CD14-positive monocyte (primary cell): ENCODE data around the gene ARHGAP10. TPM values are rescaled to one million over a fixed set of nuclear protein-coding genes. Genes with fewer than 3 reads are reported as not detected.

Source experiments
- DNase-seq, 3 donors: peaks; one replicate each; pipeline ENCODE4 v3.0.0-alpha.2; 2011 to 2022
- H2AFZ ChIP-seq: 2 replicates; pipeline ENCODE4 v1.6.0; 2012; ENCODE audit warnings: mild to moderate bottlenecking, low read depth, low read length, inconsistent platforms; ENCODE audit not compliant: insufficient read depth, poor library complexity, severe bottlenecking
- H3K27ac ChIP-seq, 2 donors: 1 replicate in 1 of 2; 2 replicates in 1 of 2; pipeline ENCODE4 v1.5.1; 2012 to 2013; ENCODE audit warnings: low read length in 2 of 2, control low read depth in 1 of 2, inconsistent platforms in 1 of 2, low read depth in 1 of 2, mild to moderate bottlenecking in 1 of 2
- H3K27me3 ChIP-seq, 2 donors: one replicate each; pipeline versions ENCODE4 v1.6.0 to v1.6.1; 2011 to 2013; ENCODE audit warnings: low read length in 2 of 2; ENCODE audit not compliant: control insufficient read depth in 2 of 2, insufficient read depth in 2 of 2
- H3K36me3 ChIP-seq, 2 donors: replicated peaks in 1 of 2; 1 replicate in 1 of 2; 2 replicates in 1 of 2; pipeline versions ENCODE4 v1.5.1 to v1.6.1; 2012 to 2013; ENCODE audit warnings: low read length in 2 of 2, control low read depth in 1 of 2, inconsistent platforms in 1 of 2, mild to moderate bottlenecking in 1 of 2; ENCODE audit not compliant: insufficient read depth in 2 of 2, control insufficient read depth in 1 of 2
- H3K4me1 ChIP-seq, 2 donors: 1 replicate in 1 of 2; 2 replicates in 1 of 2; pipeline versions ENCODE4 v1.5.1 to v1.6.1; 2012 to 2013; ENCODE audit warnings: low read length in 2 of 2, control low read depth in 1 of 2, inconsistent platforms in 1 of 2, mild to moderate bottlenecking in 1 of 2, moderate library complexity in 1 of 2; ENCODE audit not compliant: insufficient read depth in 2 of 2, control insufficient read depth in 1 of 2
- H3K4me2 ChIP-seq: replicated peaks from 2 replicates; pipeline ENCODE3; 2012; ENCODE audit warnings: low read length, moderate library complexity, mild to moderate bottlenecking; ENCODE audit not compliant: poor library complexity, severe bottlenecking; ENCODE audit errors: extremely low read depth
- H3K4me3 ChIP-seq, 3 experiments: fragments of 200-600 bp in 1 of 3; sonication (generic) in 1 of 3; replicated peaks in 1 of 3; 1 replicate in 2 of 3; 2 replicates in 1 of 3; pipeline ENCODE4 v1.5.1; 2011 to 2013; ENCODE audit warnings: low read length in 3 of 3, mild to moderate bottlenecking in 3 of 3, control low read depth in 2 of 3, low read depth in 2 of 3, inconsistent platforms in 1 of 3, moderate library complexity in 1 of 3
- H3K79me2 ChIP-seq: 2 replicates; pipeline ENCODE4 v1.6.0; 2012; ENCODE audit warnings: mild to moderate bottlenecking, control low read depth, inconsistent platforms, low read length, moderate library complexity; ENCODE audit not compliant: insufficient read depth
- H3K9ac ChIP-seq: 2 replicates; pipeline ENCODE4 v1.6.0; 2017; ENCODE audit warnings: low read length, mild to moderate bottlenecking; ENCODE audit not compliant: insufficient read depth, poor library complexity, severe bottlenecking
- H3K9me3 ChIP-seq, 2 donors: replicated peaks in 1 of 2; 1 replicate in 1 of 2; 2 replicates in 1 of 2; pipeline versions ENCODE4 v1.5.1 to v1.6.1; 2012 to 2013; ENCODE audit warnings: low read length in 2 of 2, control low read depth in 1 of 2; ENCODE audit not compliant: control insufficient read depth in 1 of 2, insufficient read depth in 1 of 2
- H4K20me1 ChIP-seq: 2 replicates; pipeline ENCODE4 v1.6.0; 2012; ENCODE audit warnings: mild to moderate bottlenecking, low read length, control low read depth, moderate library complexity; ENCODE audit not compliant: insufficient read depth
- H3K27ac Mint-ChIP-seq, 7 donors: one replicate each; pipeline ENCODE4 v1.8.0; 2020; ENCODE audit warnings: mild to moderate bottlenecking in 7 of 7, mixed read lengths in 7 of 7, moderate library complexity in 6 of 7, inconsistent platforms in 2 of 7
- H3K27me3 Mint-ChIP-seq, 3 donors: one replicate each; pipeline ENCODE4 v1.8.0; 2021 to 2022; ENCODE audit warnings: low read depth in 3 of 3, mild to moderate bottlenecking in 3 of 3, mixed read lengths in 3 of 3, moderate library complexity in 3 of 3, inconsistent platforms in 1 of 3
- H3K36me3 Mint-ChIP-seq, 2 donors: one replicate each; pipeline ENCODE4 v1.8.0; 2020; ENCODE audit warnings: mixed read lengths in 2 of 2, inconsistent platforms in 1 of 2, mild to moderate bottlenecking in 1 of 2
- H3K4me1 Mint-ChIP-seq: one replicate; pipeline ENCODE4 v1.8.0; 2020; ENCODE audit warnings: mild to moderate bottlenecking, mixed read lengths
- H3K4me3 Mint-ChIP-seq, 2 donors: one replicate each; pipeline ENCODE4 v1.8.0; 2020; ENCODE audit warnings: mild to moderate bottlenecking in 2 of 2, mixed read lengths in 2 of 2, moderate library complexity in 1 of 2
- H3K9me3 Mint-ChIP-seq, 7 donors: one replicate each; pipeline ENCODE4 v1.8.0; 2020 to 2022; ENCODE audit warnings: mixed read lengths in 7 of 7, mild to moderate bottlenecking in 6 of 7, moderate library complexity in 6 of 7, inconsistent platforms in 2 of 7
- CTCF ChIP-seq: fragments of 200-600 bp; IDR thresholded peaks from one replicate; pipeline ENCODE4 v1.8.0; 2022; ENCODE audit warnings: antibody characterized with exemption, mild to moderate bottlenecking
- WGBS: methylation state at CpG from one replicate; pipeline ENCODE4 v1.1.5; 2013; ENCODE audit warnings: missing lambda C conversion rate; ENCODE audit not compliant: insufficient coverage; 5-methylcytosine and 5-hydroxymethylcytosine counted together
- intact Hi-C, 2 donors: fragments of 100-400 bp; cut with micrococcal nuclease; formaldehyde crosslinking; loops; one replicate each; pipeline versions ENCODE4 v1.15.0 to v1.15.1; 2023
- polyA plus RNA-seq, 3 donors: library from polyadenylated mRNA; depleted of rRNA in 1 of 3; unstranded in 2 of 3; stranded (reverse) in 1 of 3; fragments of 300-500 nt in 2 of 3; fragments of >200 nt in 1 of 3; fragmentation: Illumina TruSeq in 2 of 3; gene quantifications; 1 replicate in 2 of 3; 2 replicates in 1 of 3; pipeline ENCODE4 v1.2.3, GENCODE V29; 2012 to 2021

The ARHGAP10 gene
- polyA plus RNA-seq, 3 donors = 1.7 to 4.3 (median 3.0) TPM

GRCh38 chr4:147833741-147834140 is 101.9 kb downstream of the ARHGAP10 start:
- Histone ChIP-seq H4K20me1 (no peaks in the 10 kb centered on the region), H3K9me3 (no peaks in the 10 kb centered on the region), H2AFZ (no peak overlapping the region), H3K4me3 (no peak overlapping the region), H3K79me2 (no peaks in the 10 kb centered on the region), H3K4me1 (peaks cover 45 to 48% of the 10 kb centered on the region in 2 donors), H3K4me2 (no peak overlapping the region), H3K9ac (no peak overlapping the region), H3K27ac (peak overlapping the region in 1 of 2 donors; percentile 99), H3K36me3 (no peaks in the 10 kb centered on the region), H3K27me3 (no peaks in the 10 kb centered on the region)
- peaks cover 0 to 2% of the 10 kb centered on the region in 2 donors for H3K36me3 Mint-ChIP-seq
- peaks cover 47% of the 10 kb centered on the region for H3K4me1 Mint-ChIP-seq
- peak overlapping the region in 5 of 7 donors; percentile 30 to 99 (median 98) for H3K27ac Mint-ChIP-seq
- TF ChIP-seq CTCF = no peak
- peaks cover 0 to 2% (median 0%) of the 10 kb centered on the region in 3 donors for H3K27me3 Mint-ChIP-seq
- intact Hi-C loops = loop anchor here in 1 of 2 donors (5.0 to 10.0 kb wide), 3 partner anchors 34 to 611 kb away; partner anchors contain the start of gene NR3C2
- no peak overlapping the region for H3K4me3 Mint-ChIP-seq
- peaks cover 0 to 3% (median 0%) of the 10 kb centered on the region in 7 donors for H3K9me3 Mint-ChIP-seq
- DNase-seq = no peak
- no CpG with 5 or more reads among the region's 2 CpGs for WGBS

GRCh38 chr4:147834480-147834879 is 102.6 kb downstream of the ARHGAP10 start:
- H3K9me3 ChIP-seq = no peaks in the 10 kb centered on the region
- Mint-ChIP-seq H3K9me3 (peaks cover 0 to 3% (median 0%) of the 10 kb centered on the region in 7 donors), H3K27ac (peak overlapping the region in 1 of 7 donors; percentile 37), H3K4me1 (peaks cover 40% of the 10 kb centered on the region), H3K36me3 (peaks cover 0 to 2% of the 10 kb centered on the region in 2 donors), H3K4me3 (no peak overlapping the region), H3K27me3 (peaks cover 0 to 2% (median 0%) of the 10 kb centered on the region in 3 donors)
- H3K79me2 ChIP-seq = no peaks in the 10 kb centered on the region
- H3K4me3 ChIP-seq = no peak overlapping the region
- WGBS = 100% methylated on average over 1 of the region's 3 CpGs
- no peak for DNase-seq
- no peaks in the 10 kb centered on the region for H4K20me1 ChIP-seq
- H2AFZ ChIP-seq = no peak overlapping the region
- H3K27ac ChIP-seq = no peak overlapping the region
- H3K4me2 ChIP-seq = no peak overlapping the region
- H3K4me1 ChIP-seq = peaks cover 37 to 40% of the 10 kb centered on the region in 2 donors
- H3K36me3 ChIP-seq = no peaks in the 10 kb centered on the region
- H3K27me3 ChIP-seq = no peaks in the 10 kb centered on the region
- no peak overlapping the region for H3K9ac ChIP-seq
- TF ChIP-seq CTCF = no peak
- intact Hi-C loops = loop anchor here in 1 of 2 donors (5.0 to 10.0 kb wide), 3 partner anchors 33 to 610 kb away; partner anchors contain the start of gene NR3C2
